CD4-positive, alpha-beta T cell (primary cell): ENCODE results near the gene PAX3. TPM values are rescaled to one million over a fixed set of nuclear protein-coding genes. Genes with fewer than 3 reads are reported as not detected.

Source experiments
- ATAC-seq: fragments of 200-7000 bp; cut with Tn5 transposase; one replicate; pipeline ENCODE4 v1.10.0; 2022; ENCODE audit warnings: mild to moderate bottlenecking; ENCODE audit not compliant: poor library complexity
- CTCF ChIA-PET: fragments of 350-600 bp; sonication (Branson Sonifier 250); formaldehyde crosslinking; loops from one replicate; lab custom pipeline; 2021; ENCODE audit warnings: antibody characterized with exemption, inconsistent platforms; lab: Charles Lee
- POLR2A ChIA-PET: fragments of 350-600 bp; sonication (Branson Sonifier 250); formaldehyde crosslinking; loops from one replicate; lab custom pipeline; 2021; ENCODE audit warnings: antibody characterized with exemption, inconsistent platforms; lab: Charles Lee
- DNase-seq, 14 experiments: peaks; one replicate each; pipeline ENCODE4 v3.0.0-alpha.2; 2013 to 2020; ENCODE audit warnings: mixed read lengths in 2 of 14
- H3K27ac ChIP-seq, 2 donors: one replicate each; pipeline versions ENCODE4 v1.5.1 to v1.7.0; 2013; ENCODE audit warnings: low read length in 2 of 2, low read depth in 1 of 2, mild to moderate bottlenecking in 1 of 2
- H3K27me3 ChIP-seq, 2 experiments: 1 replicate in 1 of 2; 2 replicates in 1 of 2; pipeline versions ENCODE4 v1.6.1 to v1.7.0; 2013; ENCODE audit warnings: low read length in 2 of 2, control low read depth in 1 of 2, mild to moderate bottlenecking in 1 of 2, moderate library complexity in 1 of 2; ENCODE audit not compliant: insufficient read depth in 2 of 2, control insufficient read depth in 1 of 2
- H3K36me3 ChIP-seq: one replicate; pipeline ENCODE4 v1.6.1; 2013; ENCODE audit warnings: low read length, control low read depth; ENCODE audit not compliant: insufficient read depth
- H3K4me1 ChIP-seq: one replicate; pipeline ENCODE4 v1.6.1; 2013; ENCODE audit warnings: low read length, control low read depth; ENCODE audit not compliant: insufficient read depth
- H3K4me3 ChIP-seq: one replicate; pipeline ENCODE4 v1.5.1; 2013; ENCODE audit warnings: mild to moderate bottlenecking, low read length, moderate library complexity
- H3K9me3 ChIP-seq, 2 experiments: 1 replicate in 1 of 2; 2 replicates in 1 of 2; pipeline versions ENCODE4 v1.6.1 to v1.7.0; 2013; ENCODE audit warnings: low read length in 2 of 2, mild to moderate bottlenecking in 2 of 2, control low read depth in 1 of 2, moderate library complexity in 1 of 2; ENCODE audit not compliant: control insufficient read depth in 1 of 2, insufficient read depth in 1 of 2
- H3K27ac Mint-ChIP-seq: one replicate; pipeline ENCODE4 v1.8.0; 2020; ENCODE audit warnings: mixed read lengths
- H3K27me3 Mint-ChIP-seq: one replicate; pipeline ENCODE4 v1.8.0; 2021; ENCODE audit warnings: mixed read lengths
- H3K36me3 Mint-ChIP-seq: one replicate; pipeline ENCODE4 v1.8.0; 2021; ENCODE audit warnings: low read depth, mixed read lengths
- H3K4me1 Mint-ChIP-seq: one replicate; pipeline ENCODE4 v1.8.0; 2021; ENCODE audit warnings: low read depth, mixed read lengths
- H3K4me3 Mint-ChIP-seq: one replicate; pipeline ENCODE4 v1.8.0; 2020; ENCODE audit warnings: mild to moderate bottlenecking, mixed read lengths
- H3K9me3 Mint-ChIP-seq: one replicate; pipeline ENCODE4 v1.8.0; 2020; ENCODE audit warnings: mixed read lengths
- intact Hi-C, 2 experiments: fragments of 100-400 bp; cut with DNase I in 1 of 2; cut with micrococcal nuclease in 1 of 2; formaldehyde crosslinking; loops; one replicate each; pipeline versions ENCODE4 v1.15.1 to v1.9.0; 2023 to 2025; cut with DNase I, micrococcal nuclease
- total RNA-seq, 174 experiments: library from RNA in 2 of 174; stranded (reverse) in 2 of 174; gene quantifications; one replicate each; pipeline ENCODE4 v1.2.3 and lab custom pipeline; 2021 to 2026
- TF ChIP-seq, protein P1 (sequence below): fragments of 200-600 bp; IDR thresholded peaks from one replicate; pipeline ENCODE4 v1.8.0; 2022; ENCODE audit warnings: antibody characterized with exemption, mild to moderate bottlenecking

PAX3 gene
- total RNA-seq, 2 experiments from 2014 or later = not detected

DNA sequence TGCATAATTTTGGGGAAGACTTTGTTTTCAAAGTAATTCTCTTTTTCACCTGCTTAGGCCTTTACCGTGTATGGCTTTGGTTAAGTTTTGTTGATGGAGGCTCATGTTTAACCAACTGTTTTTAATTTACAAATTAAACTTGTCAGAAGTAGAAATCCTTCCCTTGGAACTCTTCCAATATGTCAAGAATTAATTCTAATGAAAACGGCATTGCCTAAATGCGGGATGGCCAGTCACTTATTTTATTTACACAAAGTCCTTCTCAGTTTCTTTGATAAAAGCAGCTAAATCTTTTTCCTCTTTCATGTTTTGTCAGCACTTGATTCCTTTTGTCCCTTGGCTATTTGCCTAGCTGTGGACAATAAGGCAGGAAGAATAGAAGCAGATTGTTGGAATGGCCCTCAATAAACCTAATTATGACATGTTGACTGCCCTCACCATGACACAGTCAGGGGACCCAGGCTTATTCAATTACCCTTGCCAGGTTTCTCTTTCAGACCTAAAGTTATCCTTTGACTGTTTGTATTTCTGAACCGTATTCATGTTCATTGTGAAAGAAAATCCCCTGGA is 26.3 kb downstream of the PAX3 start:
- peaks cover 64% of the 10 kb centered on the region for H3K27me3 Mint-ChIP-seq
- Histone ChIP-seq H3K36me3 (no peaks in the 10 kb centered on the region), H3K27me3 (peaks cover 7 to 15% of the 10 kb centered on the region in 2 experiments), H3K27ac (no peak overlapping the region), H3K4me3 (no peak overlapping the region), H3K9me3 (no peaks in the 10 kb centered on the region), H3K4me1 (no peaks in the 10 kb centered on the region)
- ChIA-PET CTCF (no interaction called here), POLR2A (no interaction called here)
- H3K4me1 Mint-ChIP-seq = no peaks in the 10 kb centered on the region
- DNase-seq = no peak
- H3K9me3 Mint-ChIP-seq = no peaks in the 10 kb centered on the region
- no peak overlapping the region for H3K4me3 Mint-ChIP-seq
- H3K36me3 Mint-ChIP-seq = no peaks in the 10 kb centered on the region
- intact Hi-C loops = no loop called here
- ATAC-seq = no peak
- TF ChIP-seq, protein P1, sequence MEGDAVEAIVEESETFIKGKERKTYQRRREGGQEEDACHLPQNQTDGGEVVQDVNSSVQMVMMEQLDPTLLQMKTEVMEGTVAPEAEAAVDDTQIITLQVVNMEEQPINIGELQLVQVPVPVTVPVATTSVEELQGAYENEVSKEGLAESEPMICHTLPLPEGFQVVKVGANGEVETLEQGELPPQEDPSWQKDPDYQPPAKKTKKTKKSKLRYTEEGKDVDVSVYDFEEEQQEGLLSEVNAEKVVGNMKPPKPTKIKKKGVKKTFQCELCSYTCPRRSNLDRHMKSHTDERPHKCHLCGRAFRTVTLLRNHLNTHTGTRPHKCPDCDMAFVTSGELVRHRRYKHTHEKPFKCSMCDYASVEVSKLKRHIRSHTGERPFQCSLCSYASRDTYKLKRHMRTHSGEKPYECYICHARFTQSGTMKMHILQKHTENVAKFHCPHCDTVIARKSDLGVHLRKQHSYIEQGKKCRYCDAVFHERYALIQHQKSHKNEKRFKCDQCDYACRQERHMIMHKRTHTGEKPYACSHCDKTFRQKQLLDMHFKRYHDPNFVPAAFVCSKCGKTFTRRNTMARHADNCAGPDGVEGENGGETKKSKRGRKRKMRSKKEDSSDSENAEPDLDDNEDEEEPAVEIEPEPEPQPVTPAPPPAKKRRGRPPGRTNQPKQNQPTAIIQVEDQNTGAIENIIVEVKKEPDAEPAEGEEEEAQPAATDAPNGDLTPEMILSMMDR = no peak
- no peak overlapping the region for H3K27ac Mint-ChIP-seq

DNA sequence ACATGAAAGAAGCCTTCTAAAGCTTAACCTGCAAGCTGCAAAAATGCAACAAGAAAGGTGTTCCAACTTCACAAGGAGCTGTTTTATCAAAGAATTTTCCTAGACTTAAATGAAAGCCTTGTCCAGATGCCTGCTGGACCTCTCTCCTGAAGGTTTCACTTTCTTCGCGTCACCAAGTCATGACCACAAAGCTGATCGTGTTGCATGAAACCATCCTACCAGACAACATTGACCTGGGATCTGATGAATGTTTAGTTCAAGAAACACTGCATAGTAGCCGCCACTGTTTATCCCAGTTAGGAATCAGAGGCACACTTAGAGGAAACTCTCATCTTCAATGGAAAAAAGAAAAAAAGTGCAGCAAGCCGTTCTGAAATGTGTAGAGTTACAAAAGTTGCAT is 26.9 kb downstream of the PAX3 start:
- Mint-ChIP-seq H3K4me3 (no peak overlapping the region), H3K27me3 (peaks cover 60% of the 10 kb centered on the region), H3K4me1 (no peaks in the 10 kb centered on the region), H3K9me3 (no peaks in the 10 kb centered on the region), H3K27ac (no peak overlapping the region), H3K36me3 (no peaks in the 10 kb centered on the region)
- intact Hi-C loops = no loop called here
- Histone ChIP-seq H3K36me3 (no peaks in the 10 kb centered on the region), H3K4me3 (no peak overlapping the region), H3K9me3 (no peaks in the 10 kb centered on the region), H3K4me1 (no peaks in the 10 kb centered on the region), H3K27me3 (peaks cover 7 to 13% of the 10 kb centered on the region in 2 experiments), H3K27ac (no peak overlapping the region)
- DNase-seq (no peak), ATAC-seq (no peak)
- ChIA-PET POLR2A (no interaction called here), CTCF (no interaction called here)
- TF ChIP-seq, protein P1 = no peak

DNA sequence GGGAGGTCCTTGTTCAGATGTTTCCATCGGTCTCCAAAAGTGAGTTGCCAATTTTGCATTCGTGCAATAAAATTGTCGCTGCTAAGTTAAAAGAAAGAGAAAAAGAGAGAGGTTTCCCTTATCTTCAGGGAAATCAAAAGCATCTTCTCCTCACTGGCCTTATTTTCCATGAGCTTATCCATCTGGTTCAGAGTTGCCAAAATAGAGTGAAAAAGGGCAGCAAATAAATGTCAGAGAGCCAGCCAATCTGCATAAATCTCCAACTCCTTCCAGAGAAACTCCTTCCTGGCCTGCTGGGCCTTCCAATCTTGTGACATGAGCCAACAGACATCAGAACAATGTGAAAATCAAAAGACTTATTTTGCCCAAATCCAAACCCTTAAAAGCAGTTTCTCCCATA is 28.4 kb downstream of the PAX3 start:
- no peak overlapping the region for H3K4me3 Mint-ChIP-seq
- no peaks in the 10 kb centered on the region for H3K36me3 ChIP-seq
- TF ChIP-seq, protein P1 = no peak
- no peaks in the 10 kb centered on the region for H3K4me1 Mint-ChIP-seq
- POLR2A ChIA-PET = no interaction called here
- ATAC-seq = no peak
- H3K4me3 ChIP-seq = no peak overlapping the region
- H3K4me1 ChIP-seq = no peaks in the 10 kb centered on the region
- no peak for DNase-seq
- no peak overlapping the region for H3K27ac ChIP-seq
- intact Hi-C loops = no loop called here
- no peaks in the 10 kb centered on the region for H3K9me3 Mint-ChIP-seq
- H3K27me3 Mint-ChIP-seq = peaks cover 62% of the 10 kb centered on the region
- no peaks in the 10 kb centered on the region for H3K36me3 Mint-ChIP-seq
- CTCF ChIA-PET = no interaction called here
- H3K9me3 ChIP-seq = peaks cover 0 to 2% of the 10 kb centered on the region in 2 experiments
- H3K27me3 ChIP-seq = peaks cover 0 to 6% of the 10 kb centered on the region in 2 experiments
- H3K27ac Mint-ChIP-seq = no peak overlapping the region
